Measurements from ENCODE around the gene CD160.
"Not testable (repeated sequence)": the region's sequence is repeated elsewhere in the genome, so short reads cannot be mapped to it uniquely, and the experiment has no call there.

Gene CD160

GRCh38 chr1:145759721-145760120 is 40.4 kb downstream of the CD160 start:
- ATAC-seq, result no peak

- ATAC-seq, result not testable (repeated sequence)
Observed at GRCh38 chr1:145760395-145760949, 41.2 kb downstream of the CD160 start.

- ATAC-seq, result not testable (repeated sequence)
Observed at GRCh38 chr1:145761498-145761897, 42.2 kb downstream of the CD160 start.

- ATAC-seq, result not testable (repeated sequence)
Observed at GRCh38 chr1:145762001-145762400, 42.7 kb downstream of the CD160 start.

- not testable (repeated sequence) for ATAC-seq
Observed at GRCh38 chr1:145764231-145764940, 45.1 kb downstream of the CD160 start.

GRCh38 chr1:145765127-145765526 is 45.8 kb downstream of the CD160 start:
- not testable (repeated sequence) for ATAC-seq

GRCh38 chr1:145765585-145766360 is 46.5 kb downstream of the CD160 start:
- ATAC-seq, result not testable (repeated sequence)

- not testable (repeated sequence) for ATAC-seq
Observed at GRCh38 chr1:145766926-145767325, 47.6 kb downstream of the CD160 start.

- ATAC-seq, result not testable (repeated sequence)
Observed at GRCh38 chr1:145768004-145768403, 48.7 kb downstream of the CD160 start.

GRCh38 chr1:145771056-145771455 is 51.8 kb downstream of the CD160 start:
- no peak for ATAC-seq

- no peak for ATAC-seq
Observed at GRCh38 chr1:145773423-145773822, 54.1 kb downstream of the CD160 start.

- no peak for ATAC-seq
Observed at GRCh38 chr1:145777357-145778145, 58.3 kb downstream of the CD160 start.

GRCh38 chr1:145778146-145778540 is 58.8 kb downstream of the CD160 start:
- ATAC-seq, result no peak

- peak; percentile 27 to 29 for ATAC-seq
Observed at GRCh38 chr1:145782272-145783099, 63.2 kb downstream of the CD160 start.

- no peak for ATAC-seq
Observed at GRCh38 chr1:145784409-145784808, 65.1 kb downstream of the CD160 start.

GRCh38 chr1:145785547-145785946 is 66.2 kb downstream of the CD160 start:
- peak in 1 of 2 donors; percentile 36 for ATAC-seq

GRCh38 chr1:145786271-145786670 is 67.0 kb downstream of the CD160 start:
- ATAC-seq, result peak; percentile 87 to 91

GRCh38 chr1:145788580-145788979 is 69.3 kb downstream of the CD160 start:
- ATAC-seq, result no peak

Data from activated CD4-positive, CD25-positive, alpha-beta regulatory T cell treated with anti-CD3 and anti-CD28 coated beads, Interleukin-2, amount 50 U/mL, for 24 hours (primary cell).